ENCODE results near the gene MED20.

- TF ChIP-seq POLR2AphosphoS5 (IDR thresholded peaks at IDR 0.05; ENCODE audit: low read depth, low read length), result no peak
- TF ChIP-seq CTCF (IDR thresholded peaks at IDR 0.05), result no peak
- TF ChIP-seq SIN3A (IDR thresholded peaks at IDR 0.05; ENCODE audit: borderline replicate concordance, insufficient read depth, low read depth, low read length), result no peak
- TF ChIP-seq TCF7L2 (IDR thresholded peaks at IDR 0.05; ENCODE audit: low read depth, low read length), result no peak
- TF ChIP-seq REST (IDR thresholded peaks at IDR 0.05; ENCODE audit: insufficient read depth in 1 of 2, low read depth in 2 of 2, low read length in 1 of 2), result no peak
These were observed 42.7 kb downstream of the MED20 start for GRCh38 chr6:41878246-41878645.

Measured in Panc1 (cell line).